Activated CD8-positive, alpha-beta memory T cell treated with anti-CD3 and anti-CD28 coated beads, Interleukin-2, amount 50 U/mL, for 24 hours (primary cell): Measurements from ENCODE around the gene DNAH12.
"Not testable (repeated sequence)": the region's sequence is repeated elsewhere in the genome, so short reads cannot be mapped to it uniquely, and the experiment has no call there.

ENCODE experiments used
- DNase-seq: peaks from one replicate; pipeline ENCODE4 v3.0.0-alpha.2; 2020; ENCODE audit errors: extremely low read depth

DNAH12 gene

DNA sequence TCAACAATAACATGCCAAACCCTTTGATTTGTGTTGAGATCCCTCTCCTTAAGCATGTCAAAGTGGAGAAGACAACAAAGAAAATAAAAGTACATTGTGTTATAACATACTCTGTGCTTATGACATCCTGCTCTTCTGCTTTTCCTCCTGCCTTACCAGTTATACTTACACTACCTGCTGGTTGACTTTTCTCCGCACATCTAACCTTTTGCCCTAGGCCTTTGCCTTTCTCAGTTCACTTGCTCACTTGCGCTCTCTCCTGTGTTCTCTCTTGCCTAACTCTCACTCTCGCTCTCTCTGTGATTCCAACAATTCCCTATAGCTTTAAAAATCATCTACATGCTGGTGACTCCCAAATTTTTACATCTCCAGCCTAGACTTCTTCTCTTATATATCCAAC lies 5.7 kb downstream of the DNAH12 start:
- no peak for DNase-seq

- DNase-seq, result no peak
Measured at GRCh38 chr3:57530071-57530608, 14.0 kb downstream of the DNAH12 start.

DNA sequence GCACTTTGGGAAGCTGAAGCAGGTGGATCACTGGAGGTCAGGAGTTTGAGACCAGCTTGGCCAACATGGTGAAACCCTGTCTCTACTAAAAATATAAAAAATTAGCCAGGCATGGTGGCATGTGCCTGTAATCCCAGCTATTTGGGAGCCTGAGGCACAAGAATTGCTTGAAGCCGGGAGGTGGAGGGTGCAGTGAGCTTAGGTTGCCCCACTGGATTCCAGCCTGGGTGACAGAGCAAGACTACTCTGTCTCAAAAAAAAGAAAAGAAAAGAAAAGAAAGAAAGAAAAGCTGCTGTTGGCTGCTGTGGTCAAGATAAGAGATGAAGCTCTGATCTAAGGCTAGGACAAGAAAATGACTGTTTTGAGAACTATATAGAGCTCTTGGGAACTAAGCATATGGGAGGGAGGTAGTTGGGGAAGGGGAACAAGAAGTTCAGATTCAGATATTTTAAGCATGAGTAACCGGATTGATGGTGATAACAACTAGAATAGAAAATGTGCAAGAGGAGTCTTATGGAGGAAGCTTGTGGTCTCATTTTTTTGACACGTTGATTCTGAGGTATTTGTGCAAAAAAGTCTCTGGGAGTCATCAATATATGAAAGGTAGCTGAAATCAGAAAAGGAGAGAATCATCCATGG lies 25.7 kb downstream of the DNAH12 start:
- DNase-seq, result no peak

DNA sequence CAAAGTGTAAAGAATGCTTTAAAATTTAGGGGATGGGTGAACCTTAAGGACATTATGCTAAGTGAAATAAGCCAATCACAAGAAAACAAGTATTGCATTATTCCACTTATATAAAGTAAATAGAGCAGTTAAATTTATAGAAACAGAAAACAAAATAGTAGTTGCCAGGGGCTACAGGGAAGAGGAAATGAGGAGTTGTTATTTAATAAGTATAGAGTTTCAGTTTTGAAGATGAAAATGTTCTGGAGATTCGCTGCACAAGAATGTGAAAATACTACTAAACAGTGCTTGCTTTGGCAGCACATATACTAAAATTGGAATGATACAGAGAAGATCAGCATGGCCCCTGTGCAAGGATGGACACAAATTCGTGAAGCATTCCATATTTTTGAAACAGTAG lies 32.0 kb downstream of the DNAH12 start:
- DNase-seq, result no peak

GRCh38 chr3:57505901-57506300 lies 38.2 kb downstream of the DNAH12 start:
- DNase-seq, result no peak

- no peak for DNase-seq
Measured at GRCh38 chr3:57500506-57500905, 43.6 kb downstream of the DNAH12 start.

DNA sequence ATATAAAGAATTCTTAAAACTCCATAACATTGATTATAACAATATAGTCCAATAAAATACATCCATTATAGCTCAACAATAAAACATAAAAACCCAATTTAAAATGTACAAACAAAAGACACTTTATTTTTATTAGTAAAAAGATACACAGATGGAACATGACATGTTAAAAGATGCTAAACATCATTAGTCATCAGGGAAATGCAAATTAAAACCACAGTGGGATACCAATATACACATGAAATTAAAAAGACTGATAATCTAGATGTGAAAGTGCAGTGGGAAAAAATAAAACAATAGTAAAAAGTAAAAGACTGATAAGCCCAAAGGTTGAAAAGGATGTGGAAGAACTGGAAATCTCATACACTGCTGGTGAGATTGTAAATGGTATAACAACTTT lies 46.2 kb downstream of the DNAH12 start:
- no peak for DNase-seq

DNA sequence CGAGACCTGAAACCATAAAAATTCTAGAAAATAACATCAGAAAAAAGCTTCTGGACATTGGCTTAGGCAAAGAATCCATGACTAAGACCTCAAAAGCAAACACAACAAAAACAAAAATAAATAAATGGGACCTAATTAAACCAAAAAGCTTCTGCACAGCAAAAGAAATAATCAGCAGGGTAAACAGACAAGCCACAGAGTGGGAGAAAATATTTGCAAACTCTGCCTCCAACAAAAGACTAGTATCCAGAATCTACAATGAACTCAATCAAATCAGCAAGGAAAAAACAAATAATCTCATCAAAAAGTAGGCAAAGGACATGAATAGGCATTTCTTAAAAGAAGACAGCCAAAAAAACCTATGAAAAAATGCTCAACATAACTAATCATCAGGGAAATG lies 59.6 kb downstream of the DNAH12 start:
- DNase-seq, result no peak

DNA sequence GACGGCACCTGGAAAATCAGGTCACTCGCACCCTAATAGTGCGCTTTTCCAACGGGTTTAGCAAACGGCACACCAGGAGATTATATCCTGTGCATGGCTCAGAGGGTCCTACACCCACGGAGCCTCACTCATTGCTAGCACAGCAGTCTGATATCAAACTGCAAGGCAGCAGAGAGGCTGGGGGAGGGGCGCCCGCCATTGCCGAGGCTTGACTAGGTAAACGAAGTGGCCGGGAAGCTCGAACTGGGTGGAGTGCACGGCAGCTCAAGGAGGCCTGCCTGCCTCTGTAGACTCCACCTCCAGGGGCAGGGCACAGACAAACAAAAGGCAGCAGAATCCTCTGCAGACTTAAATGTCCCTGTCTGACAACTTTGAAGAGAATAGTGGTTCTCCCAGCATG lies 67.0 kb downstream of the DNAH12 start:
- not testable (repeated sequence) for DNase-seq

DNA sequence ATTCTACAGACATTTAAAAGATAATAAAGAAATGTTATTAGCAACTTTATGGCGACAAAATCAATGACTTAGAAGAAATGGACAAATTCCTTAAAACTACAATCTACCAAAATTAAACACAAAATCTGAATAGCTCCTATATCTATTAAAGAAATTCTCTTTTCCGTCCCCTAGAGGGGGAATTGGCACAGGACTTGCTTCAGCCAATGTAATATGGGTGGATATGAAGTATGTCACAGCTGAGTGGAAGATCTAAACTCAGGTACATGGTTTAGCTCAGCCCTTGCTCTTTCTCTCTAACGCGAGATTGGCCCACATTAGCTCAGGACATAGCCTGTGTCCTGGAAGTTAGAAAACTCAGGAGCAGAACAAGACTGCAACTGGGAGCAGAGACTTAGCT lies 79.3 kb downstream of the DNAH12 start:
- no peak for DNase-seq

- DNase-seq, result no peak
Measured at GRCh38 chr3:57464011-57464410, 80.1 kb downstream of the DNAH12 start.

DNA sequence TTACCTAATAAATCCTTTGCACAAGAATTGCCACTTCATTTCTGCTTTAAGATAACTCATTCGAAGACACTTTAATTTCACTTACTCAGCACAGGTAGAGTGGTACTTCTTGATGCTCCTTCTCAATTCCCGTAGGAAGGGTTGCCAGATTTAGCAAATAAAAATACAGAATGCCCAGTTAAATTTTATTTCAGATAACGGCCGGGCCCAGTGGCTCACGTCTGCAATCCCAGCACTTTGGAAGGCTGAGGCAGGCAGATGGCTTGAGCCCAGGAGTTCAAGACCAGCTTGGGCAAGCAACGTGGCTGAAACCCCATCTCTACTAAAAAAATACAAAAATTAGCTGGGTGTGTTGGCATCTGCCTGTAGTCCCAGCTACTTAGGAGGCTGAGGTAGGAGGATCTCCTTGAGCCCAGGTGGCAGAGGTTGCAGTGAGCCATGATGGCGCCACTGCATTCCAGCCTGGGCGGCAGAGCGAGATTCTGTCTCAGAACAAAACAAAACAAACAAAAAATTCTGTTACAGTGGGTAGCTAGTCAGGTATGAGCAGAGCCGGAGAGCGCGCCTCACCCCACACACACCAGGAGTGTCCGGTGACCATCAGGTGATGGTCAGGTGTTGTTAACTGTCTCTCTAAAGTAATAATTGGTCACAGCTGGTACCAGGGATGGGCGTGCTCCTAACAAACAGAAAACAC lies 92.8 kb downstream of the DNAH12 start:
- no peak for DNase-seq

- DNase-seq, result not testable (repeated sequence)
Measured at GRCh38 chr3:57449276-57449847, 94.8 kb downstream of the DNAH12 start.

DNA sequence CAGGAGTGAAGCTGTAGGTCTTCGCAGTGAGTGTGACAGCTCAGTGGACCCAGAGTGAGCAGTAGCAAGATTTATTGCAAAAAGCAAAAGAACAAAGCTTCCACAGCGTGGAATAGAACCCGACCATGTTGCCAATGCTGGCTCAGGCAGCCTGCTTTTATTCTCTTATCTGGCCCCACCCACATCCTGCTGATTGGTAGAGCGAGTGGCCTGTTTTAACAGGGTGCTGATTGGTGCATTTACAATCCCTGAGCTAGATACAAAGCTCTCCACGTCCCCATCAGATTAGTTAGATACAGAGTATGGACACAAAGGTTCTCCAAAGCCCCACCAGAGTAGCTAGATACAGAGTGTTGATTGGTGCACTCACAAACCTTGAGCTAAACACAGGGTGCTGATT lies 95.7 kb downstream of the DNAH12 start:
- DNase-seq, result not testable (repeated sequence)

GRCh38 chr3:57446318-57446841 lies 97.8 kb downstream of the DNAH12 start:
- no peak for DNase-seq

GRCh38 chr3:57444469-57444868 lies 99.7 kb downstream of the DNAH12 start:
- no peak for DNase-seq

GRCh38 chr3:57440144-57440543 lies 104.0 kb downstream of the DNAH12 start:
- DNase-seq, result not testable (repeated sequence)

DNA sequence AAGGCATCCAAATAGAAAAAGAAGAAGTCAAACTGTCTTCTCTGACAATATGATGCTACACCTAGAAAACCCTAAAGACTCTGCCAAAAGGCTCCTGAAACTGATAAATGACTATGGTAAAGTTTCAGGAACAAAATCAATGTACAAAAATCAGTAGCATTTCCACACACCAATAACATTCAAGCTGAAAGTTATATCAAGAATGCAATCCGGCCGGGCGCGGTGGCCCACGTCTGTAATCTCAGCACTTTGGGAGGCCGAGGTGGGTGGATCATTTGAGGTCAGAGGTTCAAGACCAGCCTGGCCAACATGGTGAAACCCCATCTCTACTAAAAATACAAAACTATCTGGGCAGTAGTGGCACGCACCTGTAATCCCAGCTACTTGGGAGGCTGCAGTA lies 105.7 kb downstream of the DNAH12 start:
- DNase-seq, result not testable (repeated sequence)

- no peak for DNase-seq
Measured at GRCh38 chr3:57436195-57436761, 107.9 kb downstream of the DNAH12 start.

DNA sequence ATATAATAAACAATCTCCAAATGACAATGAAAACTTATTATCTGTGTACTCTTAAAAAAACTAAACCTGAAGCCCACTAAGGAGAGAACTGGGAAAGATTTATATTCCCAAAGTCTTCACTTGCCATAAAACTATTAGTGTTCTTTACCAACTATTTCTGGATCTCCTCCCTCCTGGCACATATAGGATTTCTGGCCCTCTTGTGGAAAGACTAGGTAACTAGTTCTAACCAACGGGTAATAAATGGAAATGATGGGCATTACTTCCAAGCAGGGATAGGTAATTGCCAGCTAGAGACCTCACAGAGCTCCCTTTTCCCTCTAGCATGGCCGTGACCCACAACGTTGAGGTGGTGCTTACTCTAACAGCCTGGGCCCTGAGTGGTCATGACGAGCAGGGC lies 110.1 kb downstream of the DNAH12 start:
- DNase-seq, result no peak

DNA sequence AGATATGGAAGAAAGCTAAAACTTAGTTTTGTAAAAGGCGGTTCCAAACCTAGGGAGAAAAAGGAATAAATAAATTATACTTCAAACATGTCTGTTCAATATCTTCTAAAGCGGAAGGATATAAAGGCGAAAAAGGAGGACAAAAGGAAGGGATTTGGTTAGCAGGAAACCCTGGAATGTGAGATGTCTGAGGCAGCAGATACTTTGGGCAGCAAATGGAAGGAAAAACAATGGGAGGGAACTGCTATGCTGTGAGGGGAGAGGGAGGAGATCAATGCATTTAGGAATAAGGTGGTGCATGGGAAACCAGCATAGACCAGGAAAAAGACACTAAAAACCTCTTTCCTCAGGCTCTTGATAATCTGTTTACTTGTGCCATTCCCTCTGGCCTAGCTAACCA lies 120.8 kb downstream of the DNAH12 start:
- DNase-seq, result no peak

- no peak for DNase-seq
Measured at GRCh38 chr3:57421336-57421735, 122.8 kb downstream of the DNAH12 start.
